ENCODE results near the gene PRELID2. TPM values are rescaled to one million over a fixed set of nuclear protein-coding genes. Genes with fewer than 3 reads are reported as not detected.
"Not testable (repeated sequence)": the region's sequence is repeated elsewhere in the genome, so short reads cannot be mapped to it uniquely, and the experiment has no call there.

The PRELID2 gene
- total RNA-seq, 6 donors from 2014 or later, result 3.2 to 13.7 (median 6.5) TPM

- Histone ChIP-seq H3K36me3 (no peaks in the 10 kb centered on the region), H3K4me3 (no peak overlapping the region), H3K27ac (no peak overlapping the region), H3K27me3 (no peaks in the 10 kb centered on the region), H3K9me3 (no peaks in the 10 kb centered on the region), H3K4me1 (no peaks in the 10 kb centered on the region)
- no peak for DNase-seq
- WGBS, 2 donors, result 66 to 72% methylated on average over 4 of the region's 4 CpGs
- no peak for TF ChIP-seq CTCF (IDR thresholded peaks at IDR 0.05)
- no peak for TF ChIP-seq POLR2AphosphoS5 (IDR thresholded peaks at IDR 0.05)
- TF ChIP-seq POLR2A (IDR thresholded peaks at IDR 0.05), result no peak
- no peak for TF ChIP-seq EP300 (IDR thresholded peaks at IDR 0.05)
- no peak for ATAC-seq (ENCODE audit: low FRiP score in 2 of 2)
These were observed 34.6 kb upstream of the PRELID2 start for GRCh38 chr5:145869753-145870152.

- no peaks in the 10 kb centered on the region for H3K9me3 ChIP-seq
- ATAC-seq (ENCODE audit: low FRiP score in 2 of 2), result no peak
- H3K27ac ChIP-seq, result no peak overlapping the region
- no peak for DNase-seq
- 23 to 30% methylated on average over 1 of the region's 1 CpG for WGBS, 2 donors
- H3K36me3 ChIP-seq, result no peaks in the 10 kb centered on the region
- no peak overlapping the region for H3K4me3 ChIP-seq
- H3K27me3 ChIP-seq, result no peaks in the 10 kb centered on the region
- TF ChIP-seq POLR2A (IDR thresholded peaks at IDR 0.05), result no peak
- no peak for TF ChIP-seq CTCF (IDR thresholded peaks at IDR 0.05)
- TF ChIP-seq EP300 (IDR thresholded peaks at IDR 0.05), result no peak
- no peak for TF ChIP-seq POLR2AphosphoS5 (IDR thresholded peaks at IDR 0.05)
- no peaks in the 10 kb centered on the region for H3K4me1 ChIP-seq
These were observed 32.7 kb upstream of the PRELID2 start for GRCh38 chr5:145867806-145868205.

DNA sequence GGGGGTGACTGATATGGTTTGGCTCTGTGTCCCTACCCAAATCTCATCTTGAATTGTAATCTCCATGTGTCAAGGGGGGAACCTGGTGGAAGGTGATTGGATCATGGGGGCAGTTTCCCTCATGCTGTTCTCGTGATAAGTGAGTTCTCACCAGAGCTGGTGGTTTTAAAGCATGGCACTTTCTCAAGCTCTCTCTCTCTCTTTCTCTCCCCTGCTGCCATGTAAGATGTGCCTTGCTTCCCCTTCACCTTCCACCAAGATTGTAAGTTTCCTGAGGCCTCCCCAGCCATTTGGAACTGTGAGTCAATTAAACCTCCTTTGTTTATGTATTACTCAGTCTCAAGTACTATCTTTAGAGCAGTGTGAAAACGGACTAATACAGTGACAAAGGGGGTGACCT is 29.3 kb upstream of the PRELID2 start:
- H3K27ac ChIP-seq, H3K4me3 ChIP-seq: not testable (repeated sequence)

DNA sequence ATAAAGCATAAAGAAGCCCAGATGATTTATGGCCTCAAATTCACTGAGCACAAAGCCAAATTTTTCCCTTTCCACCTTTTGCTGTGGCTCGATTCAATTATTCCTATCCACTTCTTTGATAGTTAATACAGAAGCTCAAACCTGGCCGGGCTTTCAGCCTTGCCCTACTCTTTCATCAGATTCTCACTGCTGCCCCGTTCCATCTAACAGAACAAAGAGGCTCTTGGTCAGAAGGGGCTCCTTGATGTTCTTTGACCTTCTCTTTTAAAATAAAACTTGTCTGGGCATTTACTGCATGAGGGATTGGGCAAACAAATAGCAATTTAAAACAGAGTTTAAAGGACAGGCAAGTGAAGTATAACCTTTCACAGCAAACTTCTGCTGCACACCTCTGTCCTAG is 27.9 kb upstream of the PRELID2 start:
- TF ChIP-seq EP300 (IDR thresholded peaks at IDR 0.05) (no peak), POLR2AphosphoS5 (IDR thresholded peaks at IDR 0.05) (no peak), CTCF (IDR thresholded peaks at IDR 0.05) (no peak), POLR2A (IDR thresholded peaks at IDR 0.05) (no peak)
- Histone ChIP-seq H3K27me3 (no peaks in the 10 kb centered on the region), H3K36me3 (no peaks in the 10 kb centered on the region), H3K27ac (no peak overlapping the region), H3K9me3 (no peaks in the 10 kb centered on the region), H3K4me3 (no peak overlapping the region), H3K4me1 (no peaks in the 10 kb centered on the region)
- DNase-seq (no peak), ATAC-seq (ENCODE audit: low FRiP score in 2 of 2) (no peak)
- 77 to 86% methylated on average over 3 of the region's 3 CpGs for WGBS, 2 donors

More for the DNA sequence above, 29.3 kb upstream of the PRELID2 start:
- 71 to 73% methylated on average over 2 of the region's 2 CpGs for WGBS, 2 donors
- not testable (repeated sequence) for H3K4me1 ChIP-seq; ATAC-seq (ENCODE audit: low FRiP score in 2 of 2); H3K9me3 ChIP-seq; DNase-seq; H3K27me3 ChIP-seq; H3K36me3 ChIP-seq

DNA sequence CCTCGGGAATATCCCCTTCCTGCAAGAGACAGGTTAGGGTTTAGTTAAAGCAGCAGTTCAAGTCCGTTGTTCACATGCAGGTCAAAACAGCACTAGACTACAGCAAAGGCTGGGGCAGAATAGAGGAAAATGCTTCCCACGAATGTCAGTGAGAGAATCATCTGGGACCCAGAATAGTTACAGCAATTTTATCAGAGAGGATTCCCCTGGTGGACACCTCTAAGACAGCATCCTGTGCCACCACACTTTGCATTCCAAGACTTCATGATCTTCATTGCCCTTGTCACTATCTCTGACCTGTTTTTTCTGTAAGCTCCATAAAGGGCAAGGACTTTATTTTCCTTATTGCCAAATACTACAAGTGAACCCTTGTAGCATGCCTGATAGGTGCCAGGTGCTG is 24.8 kb upstream of the PRELID2 start:
- 61 to 79% methylated on average over 2 to 3 of the region's 3 CpGs for WGBS, 2 donors
- H3K36me3 ChIP-seq, result no peaks in the 10 kb centered on the region
- H3K4me1 ChIP-seq, result peaks cover 3 to 13% (median 8%) of the 10 kb centered on the region in 4 donors
- H3K4me3 ChIP-seq, result no peak overlapping the region
- ATAC-seq (ENCODE audit: low FRiP score in 2 of 2), result no peak
- TF ChIP-seq POLR2AphosphoS5 (IDR thresholded peaks at IDR 0.05), result no peak
- no peak for TF ChIP-seq CTCF (IDR thresholded peaks at IDR 0.05)
- TF ChIP-seq EP300 (IDR thresholded peaks at IDR 0.05), result no peak
- TF ChIP-seq POLR2A (IDR thresholded peaks at IDR 0.05), result no peak
- no peaks in the 10 kb centered on the region for H3K9me3 ChIP-seq
- DNase-seq, result no peak
- no peak overlapping the region for H3K27ac ChIP-seq
- H3K27me3 ChIP-seq, result no peaks in the 10 kb centered on the region

Data from upper lobe of left lung (tissue), 6 donors.